K562 (cell line): ENCODE measurements around the gene TENM4. TPM values are rescaled to one million over a fixed set of nuclear protein-coding genes. Genes with fewer than 3 reads are reported as not detected.

Experiments
- ATAC-seq: fragments of 200-7000 bp; cut with Tn5 transposase; 3 replicates; pipeline ENCODE4 v1.9.1; 2020; ENCODE audit warnings: moderate library complexity
- BruUV-seq: library from RNA; stranded (reverse); fragments of 400-500 nt; replicated peaks from 2 replicates; lab custom pipeline; 2021; lab: Mats Ljungman, UMichigan
- CTCF ChIA-PET: fragments of 300-600 bp; formaldehyde crosslinking; extraction: SDS; loops from one replicate; lab custom pipeline; 2021; ENCODE audit warnings: low intra/inter-chr PET ratio; lab: Yijun Ruan, JAX
- POLR2A ChIA-PET: fragments of 300-600, 350-650 bp; sonication (Branson Sonifier 250); formaldehyde crosslinking; extraction: SDS; loops from one replicate; lab custom pipeline; 2021; ENCODE audit warnings: antibody characterized with exemption, inconsistent platforms; lab: Yijun Ruan, JAX
- DNase-seq, 4 experiments: peaks; one replicate each; pipeline versions ENCODE4 v3.0.0 to v3.0.0-alpha.2; 2011 to 2018; ENCODE audit warnings: low spot score in 3 of 4, mixed read lengths in 3 of 4; ENCODE audit errors: extremely low read depth in 1 of 4
- FAIRE-seq: peaks from 2 replicates; lab custom pipeline; 2011; peaks lifted over from hg19 to GRCh38; lab: Jason Lieb, UNC
- H2AFZ ChIP-seq: 2 replicates; pipeline ENCODE4 v1.6.0; 2011; ENCODE audit warnings: low read depth, low read length, control low read depth, inconsistent platforms
- H3K27ac ChIP-seq: fragments of 200-600 bp; 3 replicates; pipeline ENCODE4 v1.8.0; 2011; ENCODE audit warnings: low read depth, mild to moderate bottlenecking, control low read depth, inconsistent platforms, low read length, moderate library complexity, mixed read lengths; ENCODE audit errors: extremely low read depth
- H3K27me3 ChIP-seq, 2 experiments: fragments of 300-600 bp in 1 of 2; 2 replicates in 1 of 2; 3 replicates in 1 of 2; pipeline versions ENCODE4 v1.6.0 to v1.8.0; 2011; ENCODE audit warnings: inconsistent platforms in 2 of 2, low read length in 2 of 2, mild to moderate bottlenecking in 1 of 2, mixed read lengths in 1 of 2, moderate library complexity in 1 of 2; ENCODE audit not compliant: control insufficient read depth in 2 of 2, insufficient read depth in 2 of 2
- H3K36me3 ChIP-seq: fragments of 300-600 bp; 3 replicates; pipeline ENCODE4 v1.8.0; 2011; ENCODE audit warnings: mild to moderate bottlenecking, low read length, inconsistent platforms; ENCODE audit not compliant: control insufficient read depth, insufficient read depth
- H3K4me1 ChIP-seq, 2 experiments: fragments of 200-600 bp in 1 of 2; replicated peaks in 1 of 2; 2 replicates in 1 of 2; 3 replicates in 1 of 2; pipeline versions ENCODE4 v1.5.1 to v1.8.0; 2011; ENCODE audit warnings: inconsistent platforms in 2 of 2, low read length in 2 of 2, mild to moderate bottlenecking in 1 of 2, mixed read lengths in 1 of 2, moderate library complexity in 1 of 2; ENCODE audit not compliant: control insufficient read depth in 2 of 2, insufficient read depth in 2 of 2
- H3K4me2 ChIP-seq: 2 replicates; pipeline ENCODE4 v1.6.1; 2011; ENCODE audit warnings: low read length, control low read depth, inconsistent platforms, mixed read lengths; ENCODE audit not compliant: insufficient read depth
- H3K4me3 ChIP-seq: fragments of 200-600 bp; sonication (generic), shearing (Covaris generic); 2 replicates; pipeline ENCODE4 v1.5.1; 2016; ENCODE audit warnings: control low read depth, inconsistent platforms
- H3K79me2 ChIP-seq: fragments of 200-600 bp; 3 replicates; pipeline ENCODE4 v1.8.0; 2011; ENCODE audit warnings: low read length, inconsistent platforms; ENCODE audit not compliant: control insufficient read depth, insufficient read depth
- H3K9ac ChIP-seq, 2 experiments: 2 replicates each; pipeline versions ENCODE4 v1.6.0 to v1.6.1; 2011; ENCODE audit warnings: low read depth in 2 of 2, low read length in 2 of 2, control low read depth in 1 of 2, inconsistent platforms in 1 of 2, mild to moderate bottlenecking in 1 of 2, mixed read lengths in 1 of 2; ENCODE audit not compliant: insufficient read depth in 1 of 2
- H3K9me1 ChIP-seq: one replicate; pipeline ENCODE4 v1.6.0; 2011; ENCODE audit warnings: inconsistent platforms, mild to moderate bottlenecking, low read length, moderate library complexity; ENCODE audit not compliant: control insufficient read depth, insufficient read depth
- H3K9me3 ChIP-seq: replicated peaks from 2 replicates; pipeline ENCODE4 v1.5.1; 2011; ENCODE audit warnings: low read depth, low read length, inconsistent platforms; ENCODE audit not compliant: control insufficient read depth, insufficient read depth
- H4K20me1 ChIP-seq: replicated peaks from 2 replicates; pipeline ENCODE4 v1.6.1; 2011; ENCODE audit warnings: low read length, inconsistent platforms, mixed read lengths; ENCODE audit not compliant: control insufficient read depth, insufficient read depth
- HINFP ChIP-seq: fragments of 450-650 bp; conservative IDR thresholded peaks from 2 replicates; pipeline ENCODE4 v1.6.1; 2016; ENCODE audit warnings: missing genetic modification characterization, low read depth, mild to moderate bottlenecking, control low read depth, missing compliant biosample characterization
- HNRNPK ChIP-seq: fragments of 200-400 bp; formaldehyde crosslinking; IDR thresholded peaks from one replicate; pipeline ENCODE4 v1.6.1; 2018; ENCODE audit warnings: mild to moderate bottlenecking, low read depth, low read length; ENCODE audit not compliant: poor library complexity, severe bottlenecking
- MAZ ChIP-seq, 2 experiments: fragments of 450-650 bp in 1 of 2; sonication (generic) in 1 of 2; formaldehyde crosslinking; IDR thresholded peaks in 1 of 2; conservative IDR thresholded peaks in 1 of 2; 2 replicates each; pipeline versions ENCODE4 v1.4.0 to v1.5.0; 2020; ENCODE audit warnings: mild to moderate bottlenecking in 1 of 2, missing genetic modification reagents in 1 of 2
- SMAD3 ChIP-seq: fragments of 450-650 bp; formaldehyde crosslinking; conservative IDR thresholded peaks from 2 replicates; pipeline ENCODE4 v1.4.0; 2020; ENCODE audit warnings: mild to moderate bottlenecking
- TCF3 ChIP-seq: sonication (generic); formaldehyde crosslinking; IDR thresholded peaks from 2 replicates; pipeline ENCODE4 v1.4.0; 2020; ENCODE audit warnings: mild to moderate bottlenecking, missing genetic modification reagents
- ZNF609 ChIP-seq: sonication (generic); formaldehyde crosslinking; IDR thresholded peaks from 2 replicates; pipeline ENCODE4 v1.8.1; 2023; ENCODE audit warnings: missing genetic modification reagents, mild to moderate bottlenecking, borderline replicate concordance
- WGBS: fragments of 100-300 bp; shearing (Covaris generic); methylation state at CpG from one replicate; pipeline ENCODE4 v1.1.6; 2016; ENCODE audit warnings: low coverage, mixed read lengths; ENCODE audit not compliant: insufficient coverage; ENCODE audit errors: missing lambda C conversion rate; 5-methylcytosine and 5-hydroxymethylcytosine counted together
- in situ Hi-C: fragments of 300-500 bp; cut with MboI; formaldehyde crosslinking; loops from 4 replicates; pipeline ENCODE4 v1.15.0; 2018; ENCODE audit warnings: inconsistent platforms, mixed read lengths
- intact Hi-C: fragments of 100-400 bp; cut with micrococcal nuclease; formaldehyde crosslinking; loops from 2 replicates; pipeline ENCODE4 v1.14.2; 2022
- polyA plus RNA-seq, 8 experiments: library from polyadenylated mRNA; depleted of rRNA in 4 of 8; stranded (reverse) in 5 of 8; unstranded in 3 of 8; fragments of >200 nt; fragmentation: Nextera tagmentation in 2 of 8; fragmentation: Illumina TruSeq in 1 of 8; extraction: Ambion mirVana in 2 of 8; extraction: Trizol in 1 of 8; gene quantifications; 2 replicates each; pipeline versions ENCODE4 v1.2.1 to v1.2.3, GENCODE V29; 2011 to 2014; ENCODE audit warnings: inconsistent platforms in 1 of 8, missing spikeins in 1 of 8
- total RNA-seq, 7 experiments: library from RNA; depleted of rRNA in 6 of 7; stranded (reverse); fragments of >200 nt in 6 of 7; fragmentation: Illumina TruSeq in 2 of 7; extraction: Trizol in 2 of 7; gene quantifications; 2 replicates each; pipeline versions ENCODE4 v1.2.1 to v1.2.3, GENCODE V29; 2011 to 2021; ENCODE audit warnings: low replicate concordance in 1 of 7

TENM4 gene
- total and polyA plus RNA-seq, 9 of the 15 experiments (the other 6 are each of a cell fraction or from before 2014, with no cell fraction given) = 0.16 TPM; not detected in 8

GRCh38 chr11:79092791-79093353, 348.0 kb downstream of the TENM4 start (continued):
- no peak for TF ChIP-seq ZNF609 (CRISPR knock-in tag)

GRCh38 chr11:79090191-79090705, 350.6 kb downstream of the TENM4 start:
- POLR2A ChIA-PET = interaction anchor here (1.0 kb wide), 1 partner anchor 18 kb away, joined by 3 read pairs; no protein-coding TSS in a partner anchor
- peaks cover 0 to 6% of the 10 kb centered on the region in 2 experiments; a peak in 1 of 5 replicates for H3K27me3 ChIP-seq
- TF ChIP-seq TCF3 (CRISPR knock-in tag) (no peak), HNRNPK (no peak), MAZ (CRISPR knock-in tag; conservative IDR thresholded peaks at IDR 0.05 in 1 of 2, IDR thresholded peaks at IDR 0.05 in 1 of 2) (no peak), SMAD3 (CRISPR knock-in tag) (no peak), HINFP (no peak)

More at GRCh38 chr11:79090191-79090705, 350.6 kb downstream of the TENM4 start:
- WGBS = 0% methylated on average over 8 of the region's 8 CpGs
- Histone ChIP-seq H2AFZ (no peak overlapping the region), H4K20me1 (no peaks in the 10 kb centered on the region), H3K4me3 (no peak overlapping the region), H3K79me2 (no peaks in the 10 kb centered on the region), H3K4me2 (no peak overlapping the region), H3K4me1 (no peaks in the 10 kb centered on the region), H3K36me3 (no peaks in the 10 kb centered on the region), H3K9me3 (no peaks in the 10 kb centered on the region), H3K9me1 (no peaks in the 10 kb centered on the region), H3K27ac (no peak overlapping the region), H3K9ac (no peak overlapping the region)
- no TSS peak for BruUV-seq
- no peak for ATAC-seq
- intact Hi-C loops (no loop called here), in situ Hi-C loops (no loop called here)
- CTCF ChIA-PET = no interaction called here
- DNase-seq = no peak
- no peak for FAIRE-seq
